ENCODE results near the gene MATK.
A peak's percentile ranks its signal among the peaks of the same experiment; 100 is the strongest.

The MATK gene

GRCh38 chr19:3784607-3785450, 1.4 kb downstream of the MATK start:
- no peak for TF ChIP-seq CTCF (IDR thresholded peaks at IDR 0.05; ENCODE audit: extremely low read depth, insufficient read depth, missing control alignments)
- no peak for DNase-seq (ENCODE audit: low spot score)
- in situ Hi-C loops (cut with MboI; ENCODE audit: low pct_unique_long_range_greater_than_20kb, low sequenced_read_pairs, unreplicated experiment), result no loop called here

DNA sequence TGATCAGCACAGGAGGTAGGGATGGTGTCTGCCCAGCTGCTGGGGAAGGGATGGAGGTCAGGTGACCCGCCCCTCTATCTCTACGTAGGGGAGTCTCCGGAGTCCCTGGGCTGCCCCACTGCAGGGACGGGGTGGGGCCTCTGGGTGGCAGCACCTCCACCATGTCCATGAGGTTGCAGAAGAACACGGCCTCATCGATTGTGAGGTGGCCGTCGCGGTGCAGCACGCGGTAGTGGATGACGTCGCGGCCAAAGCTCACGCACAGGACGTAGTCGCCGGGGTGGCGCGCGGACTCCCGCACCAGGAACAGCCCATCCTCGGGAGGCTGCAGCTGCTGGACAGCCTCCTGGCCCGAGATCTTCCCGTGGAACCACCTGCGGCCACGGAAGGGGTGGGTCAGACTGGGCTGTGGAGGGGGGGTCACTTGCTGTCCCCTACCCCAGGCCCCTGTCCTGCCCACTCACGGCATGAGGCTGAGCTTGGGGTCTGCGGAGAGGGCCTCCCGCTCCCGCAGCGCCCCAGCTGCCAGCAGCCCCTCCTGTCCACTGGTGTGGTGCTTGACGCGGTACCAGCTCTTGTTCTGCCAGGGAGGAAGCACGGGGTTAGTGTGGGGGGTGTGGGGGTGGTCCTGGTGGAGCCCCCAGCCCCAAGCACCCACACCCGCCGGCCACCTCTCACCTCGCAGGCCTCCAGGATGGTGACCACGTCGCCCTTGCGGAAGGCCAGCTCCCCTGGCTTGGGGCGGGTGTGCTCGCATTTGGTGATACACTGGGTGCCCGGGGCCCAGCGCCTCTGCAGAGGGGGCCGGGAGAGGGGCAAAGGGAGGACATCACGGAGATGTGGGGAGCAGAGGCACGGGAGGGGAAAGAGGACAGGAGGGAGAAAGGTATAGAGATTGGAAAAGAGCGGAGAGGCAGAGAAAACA, 2.3 kb downstream of the MATK start:
- peak; percentile 47 for TF ChIP-seq CTCF (IDR thresholded peaks at IDR 0.05; ENCODE audit: extremely low read depth, insufficient read depth, missing control alignments)
- DNase-seq (ENCODE audit: low spot score), result no peak
- in situ Hi-C loops (cut with MboI; ENCODE audit: low pct_unique_long_range_greater_than_20kb, low sequenced_read_pairs, unreplicated experiment), result no loop called here

- DNase-seq (ENCODE audit: low spot score), result no peak
- in situ Hi-C loops (cut with MboI; ENCODE audit: low pct_unique_long_range_greater_than_20kb, low sequenced_read_pairs, unreplicated experiment), result no loop called here
- no peak for TF ChIP-seq CTCF (IDR thresholded peaks at IDR 0.05; ENCODE audit: extremely low read depth, insufficient read depth, missing control alignments)
Measured at GRCh38 chr19:3782903-3783302, 3.3 kb downstream of the MATK start.

DNA sequence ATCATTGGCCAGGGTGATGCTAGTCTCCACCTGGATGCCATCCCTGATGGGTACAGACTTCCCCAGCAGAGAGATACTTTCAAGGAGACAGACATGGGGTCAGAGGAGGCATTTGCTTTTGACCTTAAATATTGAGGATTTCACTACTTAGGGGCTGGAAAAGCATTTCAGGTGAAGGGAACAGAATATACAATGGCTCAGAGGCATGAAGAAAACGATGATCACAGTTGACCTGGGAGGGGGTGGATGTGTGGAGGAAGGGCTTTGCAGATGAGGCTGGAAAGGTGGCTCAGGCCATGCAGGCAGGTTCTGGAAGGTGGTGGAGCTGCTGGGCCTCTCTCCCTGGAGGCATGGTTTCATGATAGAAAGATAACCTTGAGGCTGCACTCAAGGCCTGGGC, 3.9 kb downstream of the MATK start:
- TF ChIP-seq CTCF (IDR thresholded peaks at IDR 0.05; ENCODE audit: extremely low read depth, insufficient read depth, missing control alignments), result no peak
- in situ Hi-C loops (cut with MboI; ENCODE audit: low pct_unique_long_range_greater_than_20kb, low sequenced_read_pairs, unreplicated experiment), result no loop called here
- DNase-seq (ENCODE audit: low spot score), result no peak

GRCh38 chr19:3781603-3782002, 4.6 kb downstream of the MATK start:
- DNase-seq (ENCODE audit: low spot score), result no peak
- in situ Hi-C loops (cut with MboI; ENCODE audit: low pct_unique_long_range_greater_than_20kb, low sequenced_read_pairs, unreplicated experiment), result no loop called here
- no peak for TF ChIP-seq CTCF (IDR thresholded peaks at IDR 0.05; ENCODE audit: extremely low read depth, insufficient read depth, missing control alignments)

- in situ Hi-C loops (cut with MboI; ENCODE audit: low pct_unique_long_range_greater_than_20kb, low sequenced_read_pairs, unreplicated experiment), result no loop called here
- no peak for TF ChIP-seq CTCF (IDR thresholded peaks at IDR 0.05; ENCODE audit: extremely low read depth, insufficient read depth, missing control alignments)
- DNase-seq (ENCODE audit: low spot score), result no peak
Measured at GRCh38 chr19:3780786-3781304, 5.3 kb downstream of the MATK start.

Measured in GM13977 (cell line).